ENCODE results near the gene ZBTB39. TPM values are rescaled to one million over a fixed set of nuclear protein-coding genes. Genes with fewer than 3 reads are reported as not detected.
"Not testable (repeated sequence)": the region's sequence is repeated elsewhere in the genome, so short reads cannot be mapped to it uniquely, and the experiment has no call there.

Gene ZBTB39
- total RNA-seq, 4 donors from 2014 or later, result 3.2 to 9.1 (median 5.5) TPM

DNA sequence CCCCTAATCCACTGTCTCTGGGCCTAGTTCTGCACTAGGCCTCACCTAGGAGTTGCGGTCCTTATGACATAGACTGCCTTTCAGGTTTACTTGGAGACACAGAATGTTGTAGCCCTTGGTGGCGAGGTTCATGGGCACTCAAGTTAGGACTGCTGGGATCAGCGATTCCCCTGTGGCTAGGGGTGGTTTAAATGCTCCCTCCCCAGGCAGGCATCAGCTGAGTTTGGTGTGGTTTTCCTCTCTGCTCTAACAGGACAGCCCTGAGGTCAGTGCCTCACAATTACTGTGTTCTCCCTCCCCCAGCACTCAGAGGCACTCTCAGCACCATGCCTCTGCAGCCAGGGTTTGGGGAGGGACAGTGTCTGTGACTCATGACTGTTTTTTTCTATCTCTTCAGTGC is 26.7 kb downstream of the ZBTB39 start:
- H3K36me3 ChIP-seq, result no peaks in the 10 kb centered on the region
- H3K4me3 ChIP-seq, result no peak overlapping the region
- no peaks in the 10 kb centered on the region for H3K9me3 ChIP-seq
- no peaks in the 10 kb centered on the region for H3K4me1 ChIP-seq
- H3K27ac ChIP-seq, result no peak overlapping the region
- no peak for DNase-seq
- TF ChIP-seq POLR2A (IDR thresholded peaks at IDR 0.05) (no peak), CTCF (IDR thresholded peaks at IDR 0.05) (no peak)
- no peaks in the 10 kb centered on the region for H3K27me3 ChIP-seq

- Histone ChIP-seq H3K27me3 (no peaks in the 10 kb centered on the region), H3K27ac (no peak overlapping the region), H3K36me3 (no peaks in the 10 kb centered on the region), H3K4me3 (no peak overlapping the region), H3K4me1 (no peaks in the 10 kb centered on the region), H3K9me3 (no peaks in the 10 kb centered on the region)
- TF ChIP-seq POLR2A (IDR thresholded peaks at IDR 0.05) (no peak), CTCF (IDR thresholded peaks at IDR 0.05) (no peak)
- no peak for DNase-seq
These were observed 27.8 kb downstream of the ZBTB39 start for GRCh38 chr12:56978397-56979138.

DNA sequence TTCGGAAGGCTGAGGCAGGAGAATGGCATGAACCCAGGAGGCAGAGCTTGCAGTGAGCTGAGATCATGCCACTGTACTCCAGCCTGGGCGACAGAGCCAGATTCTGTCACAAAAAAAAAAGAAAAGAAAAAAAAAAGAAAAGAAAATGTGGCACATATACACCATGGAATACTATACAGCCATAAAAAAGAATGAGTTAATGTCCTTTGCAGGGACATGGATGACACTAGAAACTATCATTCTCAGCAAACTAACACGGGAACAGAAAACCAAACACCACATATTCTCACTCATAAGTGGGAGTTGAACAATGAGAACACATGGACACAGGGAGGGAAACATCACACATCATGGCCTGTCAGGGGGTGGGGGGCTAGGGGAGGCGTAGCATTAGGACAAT is 29.0 kb downstream of the ZBTB39 start:
- H3K27me3 ChIP-seq, H3K4me3 ChIP-seq, H3K4me1 ChIP-seq, H3K9me3 ChIP-seq, H3K27ac ChIP-seq, H3K36me3 ChIP-seq, DNase-seq: not testable (repeated sequence)

DNA sequence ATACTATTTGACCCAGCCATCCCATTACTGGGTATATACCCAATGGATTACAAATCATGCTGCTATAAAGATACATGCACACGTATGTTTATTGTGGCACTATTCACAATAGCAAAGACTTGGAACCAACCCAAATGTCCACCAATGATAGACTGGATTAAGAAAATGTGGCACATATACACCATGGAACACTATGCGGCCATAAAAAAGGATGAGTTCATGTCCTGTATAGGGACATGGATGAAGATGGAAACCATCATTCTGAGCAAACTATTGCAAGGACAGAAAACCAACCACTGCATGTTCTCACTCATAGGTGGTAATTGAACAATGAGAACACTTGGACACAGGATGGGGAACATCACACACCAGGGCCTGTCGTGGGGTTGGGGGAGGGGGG is 32.1 kb downstream of the ZBTB39 start:
- DNase-seq, H3K36me3 ChIP-seq: not testable (repeated sequence)

DNA sequence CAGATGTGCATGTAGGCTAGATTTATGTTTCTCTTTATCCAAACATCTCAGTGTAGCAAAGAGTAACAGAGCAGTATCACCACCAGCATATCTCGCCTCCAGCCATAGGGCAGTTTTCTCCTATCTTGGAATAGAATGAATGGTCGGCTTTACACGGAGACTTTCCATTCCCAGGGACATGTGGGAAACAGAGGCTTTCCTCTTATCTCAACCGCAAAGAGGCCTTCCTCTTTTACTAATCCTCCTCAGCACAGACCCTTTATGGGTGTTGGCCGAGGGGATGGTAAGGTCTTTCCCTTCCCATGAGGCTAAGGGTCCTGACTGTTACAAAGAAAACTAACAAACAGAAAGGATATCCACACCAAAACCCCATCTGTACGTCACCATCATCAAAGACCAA is 37.4 kb downstream of the ZBTB39 start:
- H3K27ac ChIP-seq, DNase-seq, H3K4me3 ChIP-seq: not testable (repeated sequence)

More for the DNA sequence above, 32.1 kb downstream of the ZBTB39 start:
- H3K4me3 ChIP-seq, H3K9me3 ChIP-seq, H3K27me3 ChIP-seq, H3K27ac ChIP-seq, H3K4me1 ChIP-seq: not testable (repeated sequence)

DNA sequence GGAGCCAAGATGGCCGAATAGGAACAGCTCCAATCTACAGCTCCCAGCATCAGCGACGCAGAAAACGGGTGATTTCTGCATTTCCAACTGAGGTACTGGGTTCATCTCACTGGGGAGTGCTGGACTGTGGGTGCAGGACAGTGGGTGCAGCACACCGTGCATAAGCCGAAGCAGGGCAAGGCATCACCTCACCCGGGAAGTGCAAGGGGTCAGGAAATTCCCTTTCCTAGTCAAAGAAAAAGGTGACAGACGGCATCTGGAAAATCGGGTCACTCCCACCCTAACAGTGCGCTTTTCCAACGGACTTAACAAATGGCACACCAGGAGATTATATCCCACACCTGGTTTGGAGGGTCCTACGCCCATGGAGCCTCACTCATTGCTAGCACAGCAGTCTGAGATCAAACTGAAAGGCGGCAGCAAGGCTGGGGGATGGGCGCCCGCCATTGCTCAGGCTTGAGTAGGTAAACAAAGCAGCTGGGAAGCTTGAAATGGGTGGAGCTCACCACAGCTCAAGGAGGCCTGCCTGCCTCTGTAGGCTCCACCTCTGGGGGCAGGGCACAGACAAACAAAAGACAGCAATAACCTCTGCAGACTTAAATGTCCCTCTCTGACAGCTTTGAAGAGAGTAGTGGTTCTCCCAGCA is 40.2 kb downstream of the ZBTB39 start:
- H3K4me1 ChIP-seq, H3K36me3 ChIP-seq, DNase-seq, H3K4me3 ChIP-seq, H3K9me3 ChIP-seq, H3K27me3 ChIP-seq, H3K27ac ChIP-seq: not testable (repeated sequence)

More for the DNA sequence above, 37.4 kb downstream of the ZBTB39 start:
- not testable (repeated sequence) for H3K27me3 ChIP-seq, H3K4me1 ChIP-seq, H3K36me3 ChIP-seq, H3K9me3 ChIP-seq

DNA sequence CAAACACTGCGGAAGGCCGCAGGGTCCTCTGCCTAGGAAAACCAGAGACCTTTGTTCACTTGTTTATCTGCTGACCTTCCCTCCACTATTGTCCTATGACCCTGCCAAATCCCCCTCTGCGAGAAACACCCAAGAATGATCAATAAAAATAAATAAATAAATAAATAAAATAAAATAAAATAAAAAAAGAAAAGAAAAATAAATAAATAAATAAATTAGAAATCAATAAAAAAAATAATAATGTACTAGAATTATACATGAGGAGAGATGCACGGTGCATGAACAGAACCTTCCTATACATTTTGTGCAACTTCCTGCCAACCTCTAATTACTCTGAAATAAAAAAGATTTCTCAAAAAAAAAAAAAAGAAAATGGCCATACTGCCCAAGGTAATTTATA is 41.2 kb downstream of the ZBTB39 start:
- H3K27ac ChIP-seq, H3K4me1 ChIP-seq, H3K36me3 ChIP-seq, H3K27me3 ChIP-seq, H3K9me3 ChIP-seq, H3K4me3 ChIP-seq, DNase-seq: not testable (repeated sequence)

DNA sequence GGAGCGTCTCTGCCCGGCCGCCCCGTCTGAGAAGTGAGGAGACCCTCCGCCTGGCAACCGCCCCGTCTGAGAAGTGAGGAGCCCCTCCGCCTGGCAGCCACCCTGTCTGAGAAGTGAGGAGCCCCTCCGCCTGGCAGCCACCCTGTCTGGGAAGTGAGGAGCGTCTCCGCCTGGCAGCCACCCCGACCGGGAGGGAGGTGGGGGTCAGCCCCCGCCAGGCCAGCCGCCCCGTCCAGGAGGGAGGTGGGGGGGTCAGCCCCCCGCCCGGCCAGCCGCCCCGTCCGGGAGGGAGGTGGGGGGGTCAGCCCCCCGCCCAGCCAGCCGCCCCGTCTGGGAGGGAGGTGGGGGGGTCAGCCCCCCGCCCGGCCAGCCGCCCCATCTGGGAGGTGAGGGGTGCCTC is 42.8 kb downstream of the ZBTB39 start:
- H3K4me1 ChIP-seq, H3K9me3 ChIP-seq, H3K27me3 ChIP-seq, H3K4me3 ChIP-seq, H3K36me3 ChIP-seq, DNase-seq, H3K27ac ChIP-seq: not testable (repeated sequence)

DNA sequence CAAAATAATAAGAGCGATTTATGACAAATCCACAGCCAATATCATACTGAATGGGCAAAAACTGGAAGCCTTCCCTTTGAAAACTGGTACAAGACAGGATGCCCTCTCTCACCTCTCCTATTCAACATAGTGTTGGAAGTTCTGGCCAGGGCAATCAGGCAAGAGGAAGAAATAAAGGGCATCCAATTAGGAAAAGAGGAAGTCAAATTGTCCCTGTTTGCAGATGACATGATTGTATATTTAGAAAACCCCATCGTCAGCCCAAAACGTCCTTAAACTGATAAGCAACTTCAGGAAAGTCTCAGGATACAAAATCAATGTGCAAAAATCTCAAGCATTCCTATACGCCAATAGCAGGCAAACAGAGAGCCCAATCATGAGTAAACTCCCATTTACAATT is 44.1 kb downstream of the ZBTB39 start:
- not testable (repeated sequence) for DNase-seq, H3K27me3 ChIP-seq, H3K27ac ChIP-seq, H3K4me1 ChIP-seq, H3K4me3 ChIP-seq, H3K9me3 ChIP-seq, H3K36me3 ChIP-seq

Data from Peyer's patch (tissue), 4 donors.